CD4-positive, alpha-beta T cell (primary cell): ENCODE measurements around the gene CD99L2. TPM values are rescaled to one million over a fixed set of nuclear protein-coding genes. Genes with fewer than 3 reads are reported as not detected.

Experiments used
- ATAC-seq: fragments of 200-7000 bp; cut with Tn5 transposase; one replicate; pipeline ENCODE4 v1.10.0; 2022; ENCODE audit warnings: mild to moderate bottlenecking; ENCODE audit not compliant: poor library complexity
- CTCF ChIA-PET: fragments of 350-600 bp; sonication (Branson Sonifier 250); formaldehyde crosslinking; loops from one replicate; lab custom pipeline; 2021; ENCODE audit warnings: antibody characterized with exemption, inconsistent platforms; lab: Charles Lee
- POLR2A ChIA-PET: fragments of 350-600 bp; sonication (Branson Sonifier 250); formaldehyde crosslinking; loops from one replicate; lab custom pipeline; 2021; ENCODE audit warnings: antibody characterized with exemption, inconsistent platforms; lab: Charles Lee
- DNase-seq, 14 experiments: peaks; one replicate each; pipeline ENCODE4 v3.0.0-alpha.2; 2013 to 2020; ENCODE audit warnings: mixed read lengths in 2 of 14
- H3K27ac ChIP-seq, 2 donors: one replicate each; pipeline versions ENCODE4 v1.5.1 to v1.7.0; 2013; ENCODE audit warnings: low read length in 2 of 2, low read depth in 1 of 2, mild to moderate bottlenecking in 1 of 2
- H3K27me3 ChIP-seq, 2 experiments: 1 replicate in 1 of 2; 2 replicates in 1 of 2; pipeline versions ENCODE4 v1.6.1 to v1.7.0; 2013; ENCODE audit warnings: low read length in 2 of 2, control low read depth in 1 of 2, mild to moderate bottlenecking in 1 of 2, moderate library complexity in 1 of 2; ENCODE audit not compliant: insufficient read depth in 2 of 2, control insufficient read depth in 1 of 2
- H3K36me3 ChIP-seq: one replicate; pipeline ENCODE4 v1.6.1; 2013; ENCODE audit warnings: low read length, control low read depth; ENCODE audit not compliant: insufficient read depth
- H3K4me1 ChIP-seq: one replicate; pipeline ENCODE4 v1.6.1; 2013; ENCODE audit warnings: low read length, control low read depth; ENCODE audit not compliant: insufficient read depth
- H3K4me3 ChIP-seq: one replicate; pipeline ENCODE4 v1.5.1; 2013; ENCODE audit warnings: mild to moderate bottlenecking, low read length, moderate library complexity
- H3K9me3 ChIP-seq, 2 experiments: 1 replicate in 1 of 2; 2 replicates in 1 of 2; pipeline versions ENCODE4 v1.6.1 to v1.7.0; 2013; ENCODE audit warnings: low read length in 2 of 2, mild to moderate bottlenecking in 2 of 2, control low read depth in 1 of 2, moderate library complexity in 1 of 2; ENCODE audit not compliant: control insufficient read depth in 1 of 2, insufficient read depth in 1 of 2
- H3K27ac Mint-ChIP-seq: one replicate; pipeline ENCODE4 v1.8.0; 2020; ENCODE audit warnings: mixed read lengths
- H3K27me3 Mint-ChIP-seq: one replicate; pipeline ENCODE4 v1.8.0; 2021; ENCODE audit warnings: mixed read lengths
- H3K36me3 Mint-ChIP-seq: one replicate; pipeline ENCODE4 v1.8.0; 2021; ENCODE audit warnings: low read depth, mixed read lengths
- H3K4me1 Mint-ChIP-seq: one replicate; pipeline ENCODE4 v1.8.0; 2021; ENCODE audit warnings: low read depth, mixed read lengths
- H3K4me3 Mint-ChIP-seq: one replicate; pipeline ENCODE4 v1.8.0; 2020; ENCODE audit warnings: mild to moderate bottlenecking, mixed read lengths
- H3K9me3 Mint-ChIP-seq: one replicate; pipeline ENCODE4 v1.8.0; 2020; ENCODE audit warnings: mixed read lengths
- intact Hi-C, 2 experiments: fragments of 100-400 bp; cut with DNase I in 1 of 2; cut with micrococcal nuclease in 1 of 2; formaldehyde crosslinking; loops; one replicate each; pipeline versions ENCODE4 v1.15.1 to v1.9.0; 2023 to 2025; cut with DNase I, micrococcal nuclease
- total RNA-seq, 174 experiments: library from RNA in 2 of 174; stranded (reverse) in 2 of 174; gene quantifications; one replicate each; pipeline ENCODE4 v1.2.3 and lab custom pipeline; 2021 to 2026
- TF ChIP-seq, protein P1 (sequence below): fragments of 200-600 bp; IDR thresholded peaks from one replicate; pipeline ENCODE4 v1.8.0; 2022; ENCODE audit warnings: antibody characterized with exemption, mild to moderate bottlenecking

CD99L2 gene
- total RNA-seq, 2 experiments from 2014 or later, result 5.3 to 6.5 TPM

- no peaks in the 10 kb centered on the region for H3K36me3 Mint-ChIP-seq
- Histone ChIP-seq H3K36me3 (no peaks in the 10 kb centered on the region), H3K9me3 (no peaks in the 10 kb centered on the region), H3K27ac (no peak overlapping the region), H3K27me3 (no peaks in the 10 kb centered on the region), H3K4me1 (no peaks in the 10 kb centered on the region), H3K4me3 (no peak overlapping the region)
- no peak overlapping the region for H3K4me3 Mint-ChIP-seq
- DNase-seq, result no peak
- TF ChIP-seq, protein P1, sequence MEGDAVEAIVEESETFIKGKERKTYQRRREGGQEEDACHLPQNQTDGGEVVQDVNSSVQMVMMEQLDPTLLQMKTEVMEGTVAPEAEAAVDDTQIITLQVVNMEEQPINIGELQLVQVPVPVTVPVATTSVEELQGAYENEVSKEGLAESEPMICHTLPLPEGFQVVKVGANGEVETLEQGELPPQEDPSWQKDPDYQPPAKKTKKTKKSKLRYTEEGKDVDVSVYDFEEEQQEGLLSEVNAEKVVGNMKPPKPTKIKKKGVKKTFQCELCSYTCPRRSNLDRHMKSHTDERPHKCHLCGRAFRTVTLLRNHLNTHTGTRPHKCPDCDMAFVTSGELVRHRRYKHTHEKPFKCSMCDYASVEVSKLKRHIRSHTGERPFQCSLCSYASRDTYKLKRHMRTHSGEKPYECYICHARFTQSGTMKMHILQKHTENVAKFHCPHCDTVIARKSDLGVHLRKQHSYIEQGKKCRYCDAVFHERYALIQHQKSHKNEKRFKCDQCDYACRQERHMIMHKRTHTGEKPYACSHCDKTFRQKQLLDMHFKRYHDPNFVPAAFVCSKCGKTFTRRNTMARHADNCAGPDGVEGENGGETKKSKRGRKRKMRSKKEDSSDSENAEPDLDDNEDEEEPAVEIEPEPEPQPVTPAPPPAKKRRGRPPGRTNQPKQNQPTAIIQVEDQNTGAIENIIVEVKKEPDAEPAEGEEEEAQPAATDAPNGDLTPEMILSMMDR, result no peak
- ChIA-PET POLR2A (no interaction called here), CTCF (no interaction called here)
- intact Hi-C loops, result no loop called here
- peaks cover 20% of the 10 kb centered on the region for H3K4me1 Mint-ChIP-seq
- ATAC-seq, result no peak
- no peak overlapping the region for H3K27ac Mint-ChIP-seq
- no peaks in the 10 kb centered on the region for H3K27me3 Mint-ChIP-seq
- H3K9me3 Mint-ChIP-seq, result no peaks in the 10 kb centered on the region
These were observed 27.8 kb downstream of the CD99L2 start for GRCh38 chrX:150870487-150871340.

DNA sequence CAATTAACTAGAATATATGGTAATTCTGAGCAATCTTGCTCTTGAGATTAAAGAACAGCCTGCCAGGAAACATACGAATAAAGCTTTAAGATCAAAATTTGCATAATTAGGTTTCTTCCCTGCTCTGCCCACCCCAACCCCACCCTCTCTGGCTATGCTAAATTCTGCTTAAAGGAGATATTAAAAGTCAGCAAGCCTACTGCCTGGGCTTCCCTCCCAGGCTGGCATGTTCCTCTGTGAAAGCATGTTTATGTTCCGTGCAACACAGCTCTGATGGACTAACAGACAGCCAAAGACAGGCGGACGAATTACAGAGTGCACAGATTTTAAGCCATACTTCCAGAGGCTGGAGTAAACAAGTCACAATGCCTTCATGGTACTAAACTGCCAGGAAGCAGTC is 28.4 kb downstream of the CD99L2 start:
- TF ChIP-seq, protein P1, result no peak
- no peaks in the 10 kb centered on the region for H3K9me3 Mint-ChIP-seq
- H3K4me1 ChIP-seq, result no peaks in the 10 kb centered on the region

GRCh38 chrX:150869450-150869849 is 29.0 kb downstream of the CD99L2 start:
- ChIA-PET CTCF (no interaction called here), POLR2A (no interaction called here)
- Mint-ChIP-seq H3K27me3 (no peaks in the 10 kb centered on the region), H3K4me3 (no peak overlapping the region), H3K27ac (no peak overlapping the region), H3K4me1 (peaks cover 14% of the 10 kb centered on the region), H3K36me3 (peaks cover 4% of the 10 kb centered on the region), H3K9me3 (no peaks in the 10 kb centered on the region)
- no peak overlapping the region for H3K4me3 ChIP-seq
- no peak for ATAC-seq
- H3K4me1 ChIP-seq, result no peaks in the 10 kb centered on the region
- H3K36me3 ChIP-seq, result no peaks in the 10 kb centered on the region
- TF ChIP-seq, protein P1, result no peak
- intact Hi-C loops, result no loop called here
- H3K9me3 ChIP-seq, result no peaks in the 10 kb centered on the region
- DNase-seq, result no peak
- no peak overlapping the region for H3K27ac ChIP-seq
- H3K27me3 ChIP-seq, result no peaks in the 10 kb centered on the region

More for the DNA sequence above, 28.4 kb downstream of the CD99L2 start:
- H3K27me3 ChIP-seq, result no peaks in the 10 kb centered on the region
- CTCF ChIA-PET, result no interaction called here
- H3K27ac Mint-ChIP-seq, result no peak overlapping the region
- no peaks in the 10 kb centered on the region for H3K9me3 ChIP-seq
- POLR2A ChIA-PET, result no interaction called here
- no peak for DNase-seq
- ATAC-seq, result no peak
- intact Hi-C loops, result no loop called here
- H3K36me3 Mint-ChIP-seq, result peaks cover 4% of the 10 kb centered on the region
- peaks cover 14% of the 10 kb centered on the region for H3K4me1 Mint-ChIP-seq
- H3K27ac ChIP-seq, result no peak overlapping the region
- no peaks in the 10 kb centered on the region for H3K27me3 Mint-ChIP-seq
- no peak overlapping the region for H3K4me3 ChIP-seq
- no peaks in the 10 kb centered on the region for H3K36me3 ChIP-seq
- no peak overlapping the region for H3K4me3 Mint-ChIP-seq
